ENCODE data around the gene OARD1.

GRCh38 chr6:41043151-41043550 lies 29.0 kb downstream of the OARD1 start:
- TF ChIP-seq CTCF (IDR thresholded peaks at IDR 0.05; ENCODE audit: control extremely low read depth in 1 of 3, insufficient read depth in 1 of 3, low read depth in 1 of 3, low read length in 3 of 3) (no peak), CREB1 (IDR thresholded peaks at IDR 0.05) (no peak), ZNF274 (IDR thresholded peaks at IDR 0.05; ENCODE audit: borderline replicate concordance, extremely low read depth, low read length) (no peak), POLR2A (IDR thresholded peaks at IDR 0.05; ENCODE audit: control extremely low read depth in 1 of 2, low read depth in 2 of 2, low read length in 2 of 2) (no peak), TEAD4 (IDR thresholded peaks at IDR 0.05; ENCODE audit: low read depth, low read length) (no peak), RFX5 (IDR thresholded peaks at IDR 0.05; ENCODE audit: borderline replicate concordance, low read depth, low read length) (no peak), YY1 (IDR thresholded peaks at IDR 0.05; ENCODE audit: low read depth, low read length) (no peak)
